GM15510 (cell line): Measurements from ENCODE around the gene DGLUCY.

Experiments
- POLR2A ChIP-seq: IDR thresholded peaks from 3 replicates; pipeline ENCODE4 v1.6.1; 2011; ENCODE audit warnings: borderline replicate concordance; ENCODE audit not compliant: insufficient read length; ENCODE audit errors: extremely low read depth

DGLUCY gene

GRCh38 chr14:91205459-91205858 lies 91.6 kb downstream of the DGLUCY start:
- TF ChIP-seq POLR2A: no peak

GRCh38 chr14:91207008-91207407 lies 93.1 kb downstream of the DGLUCY start:
- no peak for TF ChIP-seq POLR2A

- TF ChIP-seq POLR2A: no peak
These were observed 97.1 kb downstream of the DGLUCY start for GRCh38 chr14:91211017-91211416.

- TF ChIP-seq POLR2A: no peak
These were observed 100.4 kb downstream of the DGLUCY start for GRCh38 chr14:91214306-91214705.

- TF ChIP-seq POLR2A: no peak
These were observed 101.5 kb downstream of the DGLUCY start for GRCh38 chr14:91215381-91215780.

GRCh38 chr14:91216731-91217226 lies 102.9 kb downstream of the DGLUCY start:
- no peak for TF ChIP-seq POLR2A

GRCh38 chr14:91218014-91218413 lies 104.1 kb downstream of the DGLUCY start:
- no peak for TF ChIP-seq POLR2A

- TF ChIP-seq POLR2A: no peak
These were observed 105.9 kb downstream of the DGLUCY start for GRCh38 chr14:91219517-91220389.

- no peak for TF ChIP-seq POLR2A
These were observed 106.7 kb downstream of the DGLUCY start for GRCh38 chr14:91220581-91221000.

GRCh38 chr14:91221270-91221669 lies 107.4 kb downstream of the DGLUCY start:
- no peak for TF ChIP-seq POLR2A

GRCh38 chr14:91223028-91223783 lies 109.3 kb downstream of the DGLUCY start:
- no peak for TF ChIP-seq POLR2A

GRCh38 chr14:91225025-91225424 lies 111.2 kb downstream of the DGLUCY start:
- TF ChIP-seq POLR2A: no peak

- TF ChIP-seq POLR2A: no peak
These were observed 113.3 kb downstream of the DGLUCY start for GRCh38 chr14:91227183-91227628.

GRCh38 chr14:91228112-91229004 lies 114.5 kb downstream of the DGLUCY start:
- peak; percentile 42 for TF ChIP-seq POLR2A
